ENCODE data around the gene GLP1R. TPM values are rescaled to one million over a fixed set of nuclear protein-coding genes. Genes with fewer than 3 reads are reported as not detected.

GLP1R gene
- total RNA-seq, 1 experiment from 2014 or later: 0.85 TPM

DNA sequence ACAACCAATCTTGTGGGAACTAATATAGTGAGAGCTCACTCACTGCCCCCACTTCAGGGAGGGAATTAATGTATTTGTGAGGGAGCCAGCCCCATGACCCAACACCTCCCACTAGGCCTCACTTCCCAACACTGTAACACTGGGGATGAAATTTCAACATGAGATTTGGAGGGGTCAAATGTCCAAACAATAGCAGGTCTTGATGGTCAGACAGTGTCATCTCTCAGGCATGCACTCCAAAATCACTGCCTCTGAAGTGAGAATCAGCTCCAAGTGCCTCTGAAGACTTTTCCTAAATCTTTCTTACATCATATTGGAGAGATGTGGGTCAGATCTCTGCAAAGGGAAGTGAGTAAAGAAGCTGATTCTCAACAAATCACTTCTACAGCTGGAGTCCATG, 80.3 kb downstream of the GLP1R start:
- no peak overlapping the region for H3K56ac ChIP-seq (ENCODE audit: insufficient read length, low read depth, low read length)
- H2BK15ac ChIP-seq (ENCODE audit: low read depth, low read length): no peak overlapping the region
- no peaks in the 10 kb centered on the region for H3K36me3 Mint-ChIP-seq (ENCODE audit: insufficient read depth in 1 of 3, low read depth in 3 of 3)

More for the DNA sequence above, 80.3 kb downstream of the GLP1R start:
- no peak overlapping the region for H3K4me3 Mint-ChIP-seq
- H3K14ac ChIP-seq (ENCODE audit: insufficient read depth, low read length): no peak overlapping the region
- no peak overlapping the region for H4K91ac ChIP-seq (ENCODE audit: insufficient read length, low read depth, low read length)
- no peaks in the 10 kb centered on the region for H3K79me2 ChIP-seq (ENCODE audit: insufficient read depth, low read length)
- no peak overlapping the region for H4K5ac ChIP-seq (ENCODE audit: insufficient read length, low read depth, low read length)
- H3K9ac ChIP-seq (ENCODE audit: extremely low read depth, insufficient read length, low read length): no peak overlapping the region
- DNase-seq: no peak
- no peak overlapping the region for H4K8ac ChIP-seq (replicated peaks; ENCODE audit: insufficient read length, low read depth, low read length)
- H3K27me3 ChIP-seq (ENCODE audit: insufficient read depth, low read length): no peaks in the 10 kb centered on the region
- no peaks in the 10 kb centered on the region for H3K9me3 ChIP-seq (ENCODE audit: control insufficient read depth, low read depth, low read length)
- H3K23ac ChIP-seq (ENCODE audit: insufficient read length, low read depth, low read length): no peak overlapping the region
- H4K20me1 ChIP-seq (ENCODE audit: control insufficient read depth, insufficient read depth, insufficient read length): no peaks in the 10 kb centered on the region
- H3K9me3 Mint-ChIP-seq: peaks cover 0 to 2% of the 10 kb centered on the region in 2 experiments; a peak in 2 of 5 replicates
- H2BK12ac ChIP-seq (ENCODE audit: insufficient read length, low read depth, low read length): no peak overlapping the region
- peaks cover 8 to 15% of the 10 kb centered on the region in 2 experiments; a peak in 3 of 4 replicates for H3K4me1 Mint-ChIP-seq
- peaks cover 12% of the 10 kb centered on the region for H3K27me3 Mint-ChIP-seq (ENCODE audit: low read depth)
- H3K4me2 ChIP-seq (ENCODE audit: insufficient read depth, insufficient read length, low read length): no peak overlapping the region
- H3K27ac ChIP-seq (ENCODE audit: insufficient read length, low read depth, low read length): no peak overlapping the region
- no peak overlapping the region for H2BK120ac ChIP-seq (ENCODE audit: low read depth, low read length, poor library complexity, severe bottlenecking)
- no peak overlapping the region for H2AK5ac ChIP-seq (ENCODE audit: insufficient read length, low read length)
- no peaks in the 10 kb centered on the region for H3K79me1 ChIP-seq (ENCODE audit: insufficient read depth, low read depth, low read length, poor library complexity, severe bottlenecking)
- H3T11ph ChIP-seq (ENCODE audit: low read length): no peak overlapping the region
- no peak overlapping the region for H3K18ac ChIP-seq (ENCODE audit: insufficient read length, low read depth, low read length)
- TF ChIP-seq, protein P1, sequence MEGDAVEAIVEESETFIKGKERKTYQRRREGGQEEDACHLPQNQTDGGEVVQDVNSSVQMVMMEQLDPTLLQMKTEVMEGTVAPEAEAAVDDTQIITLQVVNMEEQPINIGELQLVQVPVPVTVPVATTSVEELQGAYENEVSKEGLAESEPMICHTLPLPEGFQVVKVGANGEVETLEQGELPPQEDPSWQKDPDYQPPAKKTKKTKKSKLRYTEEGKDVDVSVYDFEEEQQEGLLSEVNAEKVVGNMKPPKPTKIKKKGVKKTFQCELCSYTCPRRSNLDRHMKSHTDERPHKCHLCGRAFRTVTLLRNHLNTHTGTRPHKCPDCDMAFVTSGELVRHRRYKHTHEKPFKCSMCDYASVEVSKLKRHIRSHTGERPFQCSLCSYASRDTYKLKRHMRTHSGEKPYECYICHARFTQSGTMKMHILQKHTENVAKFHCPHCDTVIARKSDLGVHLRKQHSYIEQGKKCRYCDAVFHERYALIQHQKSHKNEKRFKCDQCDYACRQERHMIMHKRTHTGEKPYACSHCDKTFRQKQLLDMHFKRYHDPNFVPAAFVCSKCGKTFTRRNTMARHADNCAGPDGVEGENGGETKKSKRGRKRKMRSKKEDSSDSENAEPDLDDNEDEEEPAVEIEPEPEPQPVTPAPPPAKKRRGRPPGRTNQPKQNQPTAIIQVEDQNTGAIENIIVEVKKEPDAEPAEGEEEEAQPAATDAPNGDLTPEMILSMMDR (conservative IDR thresholded peaks at IDR 0.05): no peak
- no peak overlapping the region for H2BK20ac ChIP-seq (ENCODE audit: low read depth, low read length, poor library complexity, severe bottlenecking)
- no peaks in the 10 kb centered on the region for H3K23me2 ChIP-seq (ENCODE audit: insufficient read length, low read depth, low read length, poor library complexity, severe bottlenecking)
- no peak overlapping the region for H3K27ac Mint-ChIP-seq
- H2BK5ac ChIP-seq (ENCODE audit: insufficient read length, low read length): no peak overlapping the region
- H3K4me1 ChIP-seq (ENCODE audit: insufficient read depth, low read length): peaks cover 2% of the 10 kb centered on the region; the same call in 1 of the 2 replicates
- H2AFZ ChIP-seq (ENCODE audit: low read length): no peak overlapping the region
- no peak overlapping the region for H3K4ac ChIP-seq (ENCODE audit: low read depth, low read length)
